Left lung (tissue), 8 donors: Measurements from ENCODE around the gene CCL22. TPM values are rescaled to one million over a fixed set of nuclear protein-coding genes. Genes with fewer than 3 reads are reported as not detected.

Source experiments
- polyA plus RNA-seq, 6 donors: library from polyadenylated mRNA; unstranded; fragments of 120-200 nt; gene quantifications; one replicate each; pipeline ENCODE4 v1.2.1, GENCODE V29; 2013; ENCODE audit not compliant: insufficient read length in 6 of 6
- total RNA-seq, 2 donors: library from RNA; stranded (reverse); fragmentation: NEBNext Ultra II Directional; extraction: Animal tissue kit (Norgen Biotek cat#: 25700); gene quantifications; one replicate each; pipeline ENCODE4 v1.2.1, GENCODE V29; 2021
- donor health status: DM: no; HTN: yes; CAD: no.
- donor health status: DM: no; HTN: no; CAD: no.

Gene CCL22
- total and polyA plus RNA-seq, 8 donors, result 0.08 to 2.4 (median 0.21) TPM

Other genes starting within 250 kb of the CCL22 start
- gene PSME3IP1, start 172.7 kb upstream of the CCL22 start, total RNA-seq, result 10 to 100 TPM; 53.1 to 71.8 TPM
- 100 to 1,000 TPM in 5 of 6 donors, 10 to 100 TPM in 1; 97.7 to 123 (median 108) TPM for gene PSME3IP1, start 172.7 kb upstream of the CCL22 start, polyA plus RNA-seq
- 10 to 100 TPM; 32.5 to 36.6 TPM for gene RSPRY1, start 172.5 kb upstream of the CCL22 start, total RNA-seq
- gene RSPRY1, start 172.5 kb upstream of the CCL22 start, polyA plus RNA-seq, result 10 to 100 TPM; 37.4 to 46.8 (median 41.6) TPM
- 10 to 100 TPM; 51.4 to 69.3 TPM for gene ARL2BP, start 113.5 kb upstream of the CCL22 start, total RNA-seq
- 10 to 100 TPM; 64.7 to 76.1 (median 67.4) TPM for gene ARL2BP, start 113.5 kb upstream of the CCL22 start, polyA plus RNA-seq
- 10 to 100 TPM; 50.6 to 70.6 TPM for gene PLLP, start 74.1 kb upstream of the CCL22 start, total RNA-seq
- gene PLLP, start 74.1 kb upstream of the CCL22 start, polyA plus RNA-seq, result 1 to 10 TPM; 3.5 to 7.7 (median 4.6) TPM
- 10 to 100 TPM; 20.3 to 27.8 TPM for gene CX3CL1, start 13.7 kb downstream of the CCL22 start, total RNA-seq
- gene CX3CL1, start 13.7 kb downstream of the CCL22 start, polyA plus RNA-seq, result 10 to 100 TPM in 4 of 6 donors, 1 to 10 TPM in 2; 8.6 to 11.8 (median 10.5) TPM
- gene CCL17, start 46.0 kb downstream of the CCL22 start, total RNA-seq, result 1 to 10 TPM; 1.1 to 6.4 TPM
- under 1 TPM in 1 of 6 donors, not detected in 5; 0.43 TPM for gene CCL17, start 46.0 kb downstream of the CCL22 start, polyA plus RNA-seq
- gene CIAPIN1, start 88.6 kb downstream of the CCL22 start, total RNA-seq, result 10 to 100 TPM; 48.6 to 51.5 TPM
- 10 to 100 TPM; 64.9 to 87.7 (median 81.4) TPM for gene CIAPIN1, start 88.6 kb downstream of the CCL22 start, polyA plus RNA-seq
- gene COQ9, start 88.7 kb downstream of the CCL22 start, total RNA-seq, result 10 to 100 TPM; 47.3 to 48.8 TPM
- gene COQ9, start 88.7 kb downstream of the CCL22 start, polyA plus RNA-seq, result 10 to 100 TPM; 56.9 to 67.8 (median 61.2) TPM
- 10 to 100 TPM; 76.5 to 85.2 TPM for gene POLR2C, start 103.9 kb downstream of the CCL22 start, total RNA-seq
- 10 to 100 TPM; 71.0 to 85.9 (median 81.9) TPM for gene POLR2C, start 103.9 kb downstream of the CCL22 start, polyA plus RNA-seq
- gene DOK4, start 127.7 kb downstream of the CCL22 start, total RNA-seq, result 100 to 1,000 TPM in 1 of 2 donors, 10 to 100 TPM in 1; 41.8 to 108 TPM
- gene DOK4, start 127.7 kb downstream of the CCL22 start, polyA plus RNA-seq, result 10 to 100 TPM; 27.7 to 34.4 (median 30.0) TPM
- 1 to 10 TPM; 5.2 to 9.3 TPM for gene CCDC102A, start 177.8 kb downstream of the CCL22 start, total RNA-seq
- gene CCDC102A, start 177.8 kb downstream of the CCL22 start, polyA plus RNA-seq, result 10 to 100 TPM; 11.5 to 18.4 (median 15.4) TPM
- gene ADGRG5, start 183.9 kb downstream of the CCL22 start, total RNA-seq, result under 1 TPM; 0.92 to 0.99 TPM
- gene ADGRG5, start 183.9 kb downstream of the CCL22 start, polyA plus RNA-seq, result 1 to 10 TPM in 1 of 6 donors, under 1 TPM in 5; 0.58 to 1.3 (median 0.72) TPM